ENCODE results near the gene RNFT2. TPM values are rescaled to one million over a fixed set of nuclear protein-coding genes. Genes with fewer than 3 reads are reported as not detected.

Gene RNFT2
- total RNA-seq, 1 donor from 2014 or later, result 45.2 TPM

GRCh38 chr12:116892349-116893140 lies 154.4 kb downstream of the RNFT2 start:
- no peak for FAIRE-seq
- no peak for DNase-seq (ENCODE audit: low spot score in 2 of 2)

- FAIRE-seq, result no peak
Measured at GRCh38 chr12:116894913-116895312, 156.8 kb downstream of the RNFT2 start.

GRCh38 chr12:116896411-116896924 lies 158.4 kb downstream of the RNFT2 start:
- FAIRE-seq (no peak), DNase-seq (ENCODE audit: low spot score in 2 of 2) (no peak)

More at GRCh38 chr12:116894913-116895312, 156.8 kb downstream of the RNFT2 start:
- DNase-seq (ENCODE audit: low spot score in 2 of 2), result no peak

GRCh38 chr12:116897476-116897875 lies 159.4 kb downstream of the RNFT2 start:
- FAIRE-seq (no peak), DNase-seq (ENCODE audit: low spot score in 2 of 2) (no peak)

- no peak for DNase-seq (ENCODE audit: low spot score in 2 of 2)
- no peak for FAIRE-seq
Measured at GRCh38 chr12:116898669-116899068, 160.6 kb downstream of the RNFT2 start.

- DNase-seq (ENCODE audit: low spot score in 2 of 2) (no peak), FAIRE-seq (no peak)
Measured at GRCh38 chr12:116901612-116902011, 163.5 kb downstream of the RNFT2 start.

Small RNAs within 50 kb of the gene (small RNA-seq; reads per million reads assigned to genes)
- not detected for gene RNU6-558P

Other genes starting within 250 kb of the RNFT2 start
- 0.82 TPM for gene MAP1LC3B2, start 178.9 kb upstream of the RNFT2 start, total RNA-seq
- gene SPRING1, start 246 bp upstream of the RNFT2 start, total RNA-seq, result 23.2 TPM
- gene HRK, start 143.1 kb downstream of the RNFT2 start, total RNA-seq, result 0.41 TPM
- gene FBXW8, start 172.6 kb downstream of the RNFT2 start, total RNA-seq, result 7.7 TPM